A673 (cell line): ENCODE results near the gene SLC7A10.

Source experiments
- CTCF ChIP-seq: fragments of 300-800, 200-600 bp; sonication (generic); conservative IDR thresholded peaks from 2 replicates; pipeline ENCODE4 v1.5.1; 2017; ENCODE audit warnings: low read depth, mild to moderate bottlenecking, antibody characterized with exemption, low read length, moderate library complexity, mixed read lengths
- EZH2 ChIP-seq: fragments of 200-600 bp; sonication (generic); IDR thresholded peaks from 2 replicates; pipeline ENCODE4 v1.6.1; 2017; ENCODE audit warnings: borderline replicate concordance, low read depth, mild to moderate bottlenecking, mixed read lengths, antibody characterized with exemption, low read length; ENCODE audit not compliant: poor library complexity, severe bottlenecking

DNA sequence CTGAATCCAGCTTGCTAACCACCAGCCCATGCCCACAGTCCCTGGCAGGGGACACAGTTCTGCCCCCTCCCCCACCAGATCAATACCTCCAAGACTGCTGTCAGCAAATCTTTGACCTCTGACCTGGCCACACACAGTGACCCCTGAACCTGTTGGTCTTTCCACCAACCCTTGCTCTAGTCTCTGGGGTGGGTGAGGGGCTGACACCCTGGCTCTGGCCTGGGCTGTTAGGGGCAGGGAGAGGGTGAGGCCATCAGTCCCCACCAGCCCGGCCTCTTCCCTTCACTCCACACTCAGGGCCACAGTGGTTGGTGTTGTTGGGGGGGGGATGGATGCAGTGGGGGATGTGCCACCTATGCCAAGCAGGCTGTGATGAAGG, 21.8 kb upstream of the SLC7A10 start:
- TF ChIP-seq CTCF (no peak), EZH2 (no peak)
